Activated CD4-positive, alpha-beta T cell treated with anti-CD3 and anti-CD28 coated beads, Interleukin-2, amount 50 U/mL, for 16 hours (primary cell): Measurements from ENCODE around the gene XRCC3.

Experiments
- DNase-seq: peaks from one replicate; pipeline ENCODE4 v3.0.0-alpha.2; 2020

Gene XRCC3

GRCh38 chr14:103725001-103725682, 9.9 kb upstream of the XRCC3 start:
- DNase-seq = no peak

- no peak for DNase-seq
Observed at GRCh38 chr14:103724116-103724515, 8.9 kb upstream of the XRCC3 start.

- DNase-seq = no peak
Observed at GRCh38 chr14:103723748-103724081, 8.5 kb upstream of the XRCC3 start.

- DNase-seq = no peak
Observed at GRCh38 chr14:103721334-103722120, 6.3 kb upstream of the XRCC3 start.

- no peak for DNase-seq
Observed at GRCh38 chr14:103719751-103720150, 4.5 kb upstream of the XRCC3 start.

- DNase-seq = no peak
Observed at GRCh38 chr14:103718572-103718971, 3.3 kb upstream of the XRCC3 start.

- no peak for DNase-seq
Observed at GRCh38 chr14:103716899-103717411, 1.7 kb upstream of the XRCC3 start.

- DNase-seq = no peak
Observed at GRCh38 chr14:103716091-103716801, 995 bp upstream of the XRCC3 start.

GRCh38 chr14:103714063-103714724, 1.1 kb downstream of the XRCC3 start:
- DNase-seq = no peak

- DNase-seq = no peak
Observed at GRCh38 chr14:103713304-103714062, 1.8 kb downstream of the XRCC3 start.

GRCh38 chr14:103712633-103713247, 2.5 kb downstream of the XRCC3 start:
- DNase-seq = no peak

GRCh38 chr14:103711516-103712431, 3.5 kb downstream of the XRCC3 start:
- no peak for DNase-seq

GRCh38 chr14:103710771-103711377, 4.4 kb downstream of the XRCC3 start:
- DNase-seq = no peak

GRCh38 chr14:103709814-103710213, 5.4 kb downstream of the XRCC3 start:
- DNase-seq = no peak

GRCh38 chr14:103708750-103709187, 6.5 kb downstream of the XRCC3 start:
- DNase-seq = no peak

GRCh38 chr14:103707329-103708263, 7.7 kb downstream of the XRCC3 start:
- no peak for DNase-seq

GRCh38 chr14:103706551-103707328, 8.5 kb downstream of the XRCC3 start:
- no peak for DNase-seq
